IMR-90 (cell line): Measurements from ENCODE around the gene ATP5F1D. TPM values are rescaled to one million over a fixed set of nuclear protein-coding genes. Genes with fewer than 3 reads are reported as not detected.

Experiments
- ATAC-seq: fragments of 200-7000 bp; cut with Tn5 transposase; 2 replicates; pipeline ENCODE4 v1.9.1; 2020; ENCODE audit warnings: low read depth, mild to moderate bottlenecking, moderate library complexity
- BruUV-seq: library from RNA; stranded (reverse); fragments of 400-500 nt; replicated peaks from 2 replicates; lab custom pipeline; 2021; lab: Mats Ljungman, UMichigan
- CTCF ChIA-PET: fragments of 300-600 bp; formaldehyde crosslinking; extraction: SDS; loops from one replicate; lab custom pipeline; 2021; ENCODE audit warnings: antibody characterized with exemption; lab: Yijun Ruan, JAX
- POLR2A ChIA-PET: fragments of 300-600 bp; sonication (Branson Sonifier 250); formaldehyde crosslinking; loops from one replicate; lab custom pipeline; 2022; ENCODE audit warnings: antibody characterized with exemption; ENCODE audit not compliant: unreplicated experiment; lab: Charles Lee
- DNase-seq: peaks from one replicate; pipeline ENCODE4 v3.0.0; 2013
- H2AFZ ChIP-seq: replicated peaks from 2 replicates; pipeline ENCODE3; 2013; ENCODE audit warnings: low read length, mild to moderate bottlenecking; ENCODE audit not compliant: poor library complexity
- H2AK5ac ChIP-seq: 2 replicates; pipeline ENCODE4 v1.6.1; 2013; ENCODE audit warnings: low read depth, low read length, inconsistent platforms
- H2AK9ac ChIP-seq: replicated peaks from 2 replicates; pipeline ENCODE3; 2013; ENCODE audit warnings: mild to moderate bottlenecking, low read depth, low read length, moderate library complexity; ENCODE audit not compliant: poor library complexity
- H2BK120ac ChIP-seq: 2 replicates; pipeline ENCODE4 v1.6.1; 2013; ENCODE audit warnings: low read depth, low read length, inconsistent platforms
- H2BK15ac ChIP-seq: 3 replicates; pipeline ENCODE4 v1.6.1; 2013; ENCODE audit warnings: low read depth, low read length, inconsistent platforms
- H2BK20ac ChIP-seq: 2 replicates; pipeline ENCODE4 v1.6.1; 2013; ENCODE audit warnings: low read depth, mild to moderate bottlenecking, inconsistent platforms, low read length, moderate library complexity
- H2BK5ac ChIP-seq: 2 replicates; pipeline ENCODE4 v1.6.1; 2013; ENCODE audit warnings: mild to moderate bottlenecking, low read depth, low read length, inconsistent platforms; ENCODE audit not compliant: poor library complexity, severe bottlenecking
- H3K14ac ChIP-seq: replicated peaks from 2 replicates; pipeline ENCODE4 v1.6.1; 2013; ENCODE audit warnings: low read depth, low read length, inconsistent platforms
- H3K18ac ChIP-seq: 2 replicates; pipeline ENCODE4 v1.6.1; 2013; ENCODE audit warnings: low read depth, low read length, control low read depth
- H3K23ac ChIP-seq: 2 replicates; pipeline ENCODE4 v1.6.1; 2013; ENCODE audit warnings: low read depth, low read length, inconsistent platforms
- H3K27ac ChIP-seq: 2 replicates; pipeline ENCODE4 v1.5.1; 2013; ENCODE audit warnings: mild to moderate bottlenecking, control low read depth, low read length; ENCODE audit not compliant: insufficient read depth
- H3K27me3 ChIP-seq: 2 replicates; pipeline ENCODE4 v1.6.1; 2013; ENCODE audit warnings: low read length; ENCODE audit not compliant: control insufficient read depth, insufficient read depth
- H3K36me3 ChIP-seq: 2 replicates; pipeline ENCODE4 v1.6.1; 2013; ENCODE audit warnings: low read length, mixed read lengths; ENCODE audit not compliant: control insufficient read depth, insufficient read depth
- H3K4ac ChIP-seq: 2 replicates; pipeline ENCODE4 v1.6.1; 2013; ENCODE audit warnings: low read depth, low read length, inconsistent platforms
- H3K4me1 ChIP-seq: 2 replicates; pipeline ENCODE4 v1.6.1; 2013; ENCODE audit warnings: low read length, mixed read lengths; ENCODE audit not compliant: control insufficient read depth, insufficient read depth
- H3K4me2 ChIP-seq: 2 replicates; pipeline ENCODE4 v1.6.1; 2013; ENCODE audit warnings: low read depth, mild to moderate bottlenecking, control low read depth, low read length, moderate library complexity
- H3K4me3 ChIP-seq: 2 replicates; pipeline ENCODE4 v1.5.1; 2013; ENCODE audit warnings: low read depth, mild to moderate bottlenecking, control low read depth, low read length, moderate library complexity; ENCODE audit not compliant: insufficient read depth
- H3K56ac ChIP-seq: 2 replicates; pipeline ENCODE4 v1.6.1; 2013; ENCODE audit warnings: low read length, inconsistent platforms; ENCODE audit not compliant: insufficient read depth; ENCODE audit errors: extremely low read depth
- H3K79me1 ChIP-seq, 2 experiments: 2 replicates each; pipeline ENCODE4 v1.6.1; 2013; ENCODE audit warnings: low read length in 2 of 2, inconsistent platforms in 1 of 2, low read depth in 1 of 2
- H3K9ac ChIP-seq: 2 replicates; pipeline ENCODE4 v1.6.1; 2013; ENCODE audit warnings: low read depth, low read length, control low read depth
- H3K9me1 ChIP-seq: 2 replicates; pipeline ENCODE4 v1.6.1; 2013; ENCODE audit warnings: low read length, inconsistent platforms; ENCODE audit not compliant: insufficient read depth
- H3K9me3 ChIP-seq: 2 replicates; pipeline ENCODE4 v1.6.1; 2013; ENCODE audit warnings: low read length; ENCODE audit not compliant: control insufficient read depth, insufficient read depth
- H4K20me1 ChIP-seq: 2 replicates; pipeline ENCODE4 v1.6.1; 2013; ENCODE audit warnings: low read length, inconsistent platforms; ENCODE audit not compliant: insufficient read depth
- H4K5ac ChIP-seq: 2 replicates; pipeline ENCODE4 v1.6.1; 2013; ENCODE audit warnings: mild to moderate bottlenecking, low read depth, low read length, control low read depth
- H4K8ac ChIP-seq, 2 experiments: 2 replicates each; pipeline ENCODE4 v1.6.1; 2013; ENCODE audit warnings: low read depth in 2 of 2, low read length in 2 of 2, control low read depth in 1 of 2, inconsistent platforms in 1 of 2
- H4K91ac ChIP-seq: 2 replicates; pipeline ENCODE4 v1.6.1; 2013; ENCODE audit warnings: low read depth, low read length, inconsistent platforms; ENCODE audit not compliant: insufficient read depth
- CTCF ChIP-seq: conservative IDR thresholded peaks from 2 replicates; pipeline ENCODE4 v1.5.1; 2012; ENCODE audit warnings: mild to moderate bottlenecking, low read depth, low read length, improper control_type of control experiment
- MAFK ChIP-seq: IDR thresholded peaks from 2 replicates; pipeline ENCODE4 v1.6.1; 2012; ENCODE audit warnings: low read depth, low read length, improper control_type of control experiment
- NFE2L2 ChIP-seq: fragments of 150-350 bp; IDR thresholded peaks from 2 replicates; pipeline ENCODE4 v1.6.1; 2016; ENCODE audit warnings: low read depth, mild to moderate bottlenecking, low read length
- RAD21 ChIP-seq: IDR thresholded peaks from 2 replicates; pipeline ENCODE4 v1.6.1; 2012; ENCODE audit warnings: low read length, improper control_type of control experiment
- SMC3 ChIP-seq: fragments of 150-350 bp; IDR thresholded peaks from 2 replicates; pipeline ENCODE4 v1.6.1; 2016; ENCODE audit warnings: low read depth, mild to moderate bottlenecking, antibody characterized with exemption, low read length, moderate library complexity
- WGBS, 2 experiments: methylation state at CpG; one replicate each; pipeline versions ENCODE4 v1.1.5 to v1.1.7; 2013; ENCODE audit warnings: missing lambda C conversion rate in 2 of 2; ENCODE audit not compliant: insufficient read length in 1 of 2; ENCODE audit errors: extremely low coverage in 2 of 2; 5-methylcytosine and 5-hydroxymethylcytosine counted together
- dilution Hi-C: fragments of 300-500 bp; cut with HindIII; formaldehyde crosslinking; loops from one replicate; pipeline ENCODE4 v1.14.3; 2018; ENCODE audit warnings: low sequenced_read_pairs; ENCODE audit not compliant: unreplicated experiment
- in situ Hi-C: fragments of 300-500 bp; cut with MboI; formaldehyde crosslinking; loops from 3 replicates; pipeline ENCODE4 v1.14.3; 2019; ENCODE audit warnings: low sequenced_read_pairs, inconsistent platforms, mixed read lengths
- intact Hi-C: fragments of 100-400 bp; cut with micrococcal nuclease; formaldehyde crosslinking; loops from 2 replicates; pipeline ENCODE4 v1.10.0; 2022
- polyA plus RNA-seq, 3 experiments: library from polyadenylated mRNA; depleted of rRNA; stranded (reverse); fragments of >200 nt; gene quantifications; 2 replicates each; pipeline ENCODE4 v1.2.3, GENCODE V29; 2012; ENCODE audit warnings: low replicate concordance in 1 of 3
- total RNA-seq: library from RNA; depleted of rRNA; stranded (reverse); fragments of >200 nt; gene quantifications from 2 replicates; pipeline ENCODE4 v1.2.3, GENCODE V29; 2012

The ATP5F1D gene
- total and polyA plus RNA-seq, 2 of the 4 experiments (the other 2 are of a cell fraction), result 7.3 to 140 TPM

GRCh38 chr19:1223018-1223855 is 18.3 kb upstream of the ATP5F1D start:
- TF ChIP-seq MAFK (peak; percentile 33), RAD21 (peak; percentile 39), CTCF (peak; percentile 45), NFE2L2 (no peak), SMC3 (peak; percentile 36)
- POLR2A ChIA-PET, result no interaction called here
- CTCF ChIA-PET, result no interaction called here
- Histone ChIP-seq H3K4me3 (no peak overlapping the region), H2BK120ac (no peak overlapping the region), H4K91ac (no peak overlapping the region), H3K36me3 (peaks cover 54% of the 10 kb centered on the region), H2AK9ac (no peak overlapping the region), H3K4me2 (no peak overlapping the region), H3K9me1 (no peaks in the 10 kb centered on the region), H3K27ac (no peak overlapping the region), H3K79me1 (peaks cover 6 to 38% of the 10 kb centered on the region in 2 experiments; a peak in 3 of 4 replicates), H3K4ac (no peak overlapping the region), H4K20me1 (peaks cover 22% of the 10 kb centered on the region), H4K5ac (no peak overlapping the region), H3K18ac (no peak overlapping the region), H2BK15ac (no peak overlapping the region), H2BK20ac (no peak overlapping the region), H2AK5ac (0 out of 2 replicates have a peak overlapping the region, but pooled peaks have one; percentile 54), H3K14ac (no peak overlapping the region), H2BK5ac (no peak overlapping the region), H3K56ac (no peak overlapping the region), H3K4me1 (no peaks in the 10 kb centered on the region), H3K9ac (no peak overlapping the region), H2AFZ (no peak overlapping the region), H3K27me3 (no peaks in the 10 kb centered on the region), H3K9me3 (no peaks in the 10 kb centered on the region), H4K8ac (no peak overlapping the region), H3K23ac (no peak overlapping the region)
- peak; percentile 42 for DNase-seq
- dilution Hi-C loops, result no loop called here
- intact Hi-C loops, result no loop called here
- 76% methylated on average over 9 of the region's 48 CpGs; no CpG with 5 or more reads in 1 of the 2 experiments for WGBS, 2 experiments
- BruUV-seq, result no TSS peak
- peak; percentile 34; the same call in 1 of the 2 replicates for ATAC-seq
- in situ Hi-C loops, result no loop called here
